ENCODE results near the gene CCDC12.

CCDC12 gene

DNA sequence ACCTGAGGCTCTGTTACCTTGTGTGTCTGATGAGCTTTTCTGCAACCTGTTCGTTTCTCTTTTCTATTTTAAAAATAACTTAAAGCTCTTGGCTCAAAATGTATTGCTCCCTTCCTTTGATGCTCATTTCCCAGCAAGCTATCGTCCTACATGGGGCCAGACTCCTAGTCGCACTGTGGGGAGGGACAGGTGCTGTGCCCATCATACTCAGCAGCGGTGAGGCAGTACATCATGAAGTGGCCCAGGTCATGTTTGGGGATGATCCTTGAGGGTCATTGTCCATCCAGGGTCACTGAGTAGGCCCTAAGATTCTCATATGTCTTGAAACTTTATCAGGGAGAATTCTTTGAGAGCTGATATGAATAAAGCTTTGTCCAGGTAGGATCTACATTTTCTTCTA is 57.9 kb downstream of the CCDC12 start:
- TF ChIP-seq ZFX (IDR thresholded peaks at IDR 0.05; ENCODE audit: borderline replicate concordance) (no peak), CTCF (IDR thresholded peaks at IDR 0.05) (no peak)

GRCh38 chr3:46918202-46918601 is 58.3 kb downstream of the CCDC12 start:
- TF ChIP-seq CTCF (IDR thresholded peaks at IDR 0.05): no peak
- TF ChIP-seq ZFX (IDR thresholded peaks at IDR 0.05; ENCODE audit: borderline replicate concordance): no peak
- no peak overlapping the region for H3K27ac ChIP-seq

More for the DNA sequence above, 57.9 kb downstream of the CCDC12 start:
- no peak overlapping the region for H3K27ac ChIP-seq

DNA sequence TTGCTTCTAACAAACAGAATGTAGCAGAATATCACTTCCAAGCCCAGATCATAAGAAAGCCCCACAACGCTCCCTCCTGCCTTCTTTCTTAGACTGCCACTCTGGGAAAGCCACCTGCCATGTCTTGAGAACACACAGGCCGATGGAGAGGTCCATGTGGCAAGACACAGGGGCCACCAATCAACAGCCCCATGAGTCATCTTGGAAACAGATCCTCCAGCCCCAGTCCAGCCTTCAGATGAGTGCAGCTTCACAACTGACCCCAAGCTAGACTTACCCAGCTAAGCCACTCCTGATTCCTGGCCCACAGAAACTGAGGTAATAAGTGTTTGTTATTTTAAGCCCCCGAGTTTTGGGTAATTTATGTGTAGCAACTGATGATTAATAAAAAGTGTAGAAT is 59.3 kb downstream of the CCDC12 start:
- no peak for TF ChIP-seq CTCF (IDR thresholded peaks at IDR 0.05)
- TF ChIP-seq ZFX (IDR thresholded peaks at IDR 0.05; ENCODE audit: borderline replicate concordance): no peak
- no peak overlapping the region for H3K27ac ChIP-seq

DNA sequence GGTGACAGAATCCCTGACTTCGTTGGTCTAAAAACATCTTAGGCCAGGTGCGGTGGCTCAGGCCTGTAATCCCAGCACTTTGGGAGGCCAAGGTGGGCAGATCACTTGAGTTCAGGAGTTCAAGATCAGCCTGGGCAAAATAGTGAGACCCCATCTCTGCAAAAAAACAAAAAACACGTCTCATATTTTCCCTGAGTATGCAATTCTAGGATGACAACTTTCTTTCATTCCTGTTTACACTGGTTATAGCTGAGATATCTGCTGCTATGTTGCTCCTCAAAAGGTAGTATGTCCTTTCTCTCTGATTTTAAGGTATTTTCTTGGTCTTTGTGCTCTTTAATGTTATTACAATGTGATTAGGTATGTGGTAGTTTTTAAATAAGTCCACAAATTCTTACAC is 59.7 kb downstream of the CCDC12 start:
- no peak overlapping the region for H3K27ac ChIP-seq
- TF ChIP-seq ZFX (IDR thresholded peaks at IDR 0.05; ENCODE audit: borderline replicate concordance) (no peak), CTCF (IDR thresholded peaks at IDR 0.05) (no peak)

GRCh38 chr3:46916278-46916677 is 60.3 kb downstream of the CCDC12 start:
- H3K27ac ChIP-seq: no peak overlapping the region
- TF ChIP-seq ZFX (IDR thresholded peaks at IDR 0.05; ENCODE audit: borderline replicate concordance): no peak
- TF ChIP-seq CTCF (IDR thresholded peaks at IDR 0.05): no peak

- TF ChIP-seq ZFX (IDR thresholded peaks at IDR 0.05; ENCODE audit: borderline replicate concordance): no peak
- no peak for TF ChIP-seq CTCF (IDR thresholded peaks at IDR 0.05)
- no peak overlapping the region for H3K27ac ChIP-seq
These were observed 61.2 kb downstream of the CCDC12 start for GRCh38 chr3:46915297-46915822.

DNA sequence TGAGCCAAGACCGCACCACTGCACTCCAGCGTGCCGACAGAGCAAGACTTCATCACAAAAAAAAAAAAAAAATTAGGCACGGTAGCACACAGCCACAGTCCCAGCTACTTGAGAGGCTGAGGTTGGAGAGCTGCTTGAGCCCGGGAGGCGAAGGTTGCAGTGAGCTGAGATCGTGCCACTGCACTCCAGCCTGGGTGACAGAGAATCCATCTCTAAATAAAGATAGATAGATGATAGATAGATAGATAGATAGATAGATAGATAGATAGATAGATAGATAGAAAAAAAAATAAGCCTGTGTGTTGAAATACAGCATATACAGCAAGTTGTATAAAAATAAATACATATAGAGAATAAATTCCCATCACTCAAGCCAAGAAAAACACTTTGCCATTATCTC is 61.7 kb downstream of the CCDC12 start:
- H3K27ac ChIP-seq: no peak overlapping the region
- no peak for TF ChIP-seq ZFX (IDR thresholded peaks at IDR 0.05; ENCODE audit: borderline replicate concordance)
- TF ChIP-seq CTCF (IDR thresholded peaks at IDR 0.05): no peak
